Esophagus muscularis mucosa (tissue), 4 donors: ENCODE measurements around the gene TEAD4. TPM values are rescaled to one million over a fixed set of nuclear protein-coding genes. Genes with fewer than 3 reads are reported as not detected.

Source experiments
- DNase-seq: peaks from one replicate; pipeline ENCODE4 v3.0.0-alpha.2; 2017; ENCODE audit errors: extremely low spot score
- H3K27ac ChIP-seq, 4 donors: fragments of 200-600 bp; sonication (generic); replicated peaks in 1 of 4; 1 replicate in 3 of 4; 2 replicates in 1 of 4; pipeline ENCODE4 v1.5.1; 2016 to 2019; ENCODE audit warnings: mild to moderate bottlenecking in 1 of 4
- H3K27me3 ChIP-seq, 4 donors: fragments of 200-600 bp; sonication (generic); one replicate each; pipeline versions ENCODE4 v1.5.1 to v1.6.0; 2016 to 2019
- H3K36me3 ChIP-seq, 4 donors: fragments of 200-600 bp; sonication (generic); one replicate each; pipeline ENCODE4 v1.5.1; 2016 to 2019
- H3K4me1 ChIP-seq, 4 donors: fragments of 200-600 bp; sonication (generic); one replicate each; pipeline ENCODE4 v1.5.1; 2016 to 2019
- H3K4me3 ChIP-seq, 4 donors: fragments of 200-600 bp; sonication (generic); 1 replicate in 2 of 4; 2 replicates in 2 of 4; pipeline ENCODE4 v1.5.1; 2016 to 2019; ENCODE audit warnings: mild to moderate bottlenecking in 4 of 4, moderate library complexity in 1 of 4
- H3K9me3 ChIP-seq, 4 donors: fragments of 200-600 bp; sonication (generic); 1 replicate in 3 of 4; 2 replicates in 1 of 4; pipeline ENCODE4 v1.5.1; 2016 to 2019
- EP300 ChIP-seq: sonication (generic); formaldehyde crosslinking; IDR thresholded peaks from one replicate; pipeline ENCODE4 v1.6.1; 2017; ENCODE audit warnings: antibody characterized with exemption
- POLR2A ChIP-seq: fragments of 450-650 bp; IDR thresholded peaks from one replicate; pipeline ENCODE4 v1.6.1; 2017; ENCODE audit warnings: antibody characterized with exemption, moderate library complexity, mild to moderate bottlenecking, low read depth
- POLR2AphosphoS5 ChIP-seq, 2 donors: sonication (generic); formaldehyde crosslinking; IDR thresholded peaks; one replicate each; pipeline ENCODE4 v1.6.1; 2017; ENCODE audit warnings: antibody characterized with exemption in 2 of 2
- WGBS: methylation state at CpG from one replicate; pipeline ENCODE4 v1.1.5; 2018; 5-methylcytosine and 5-hydroxymethylcytosine counted together
- intact Hi-C: fragments of 100-400 bp; cut with DNase I; formaldehyde crosslinking; loops from one replicate; pipeline ENCODE4 v1.15.1; 2023
- total RNA-seq, 4 donors: library from RNA; depleted of rRNA; stranded (reverse); fragments of >200 nt; gene quantifications; one replicate each; pipeline versions ENCODE4 v1.1.0 to v1.2.1, GENCODE V29; 2016
- TF ChIP-seq, protein P1 (sequence below), 3 experiments: fragments of 200-600 bp in 2 of 3; fragments of 450-650 bp in 1 of 3; sonication (generic) in 2 of 3; IDR thresholded peaks; one replicate each; pipeline ENCODE4 v1.5.1; 2017 to 2019; ENCODE audit warnings: antibody characterized with exemption in 3 of 3, mild to moderate bottlenecking in 2 of 3, moderate library complexity in 1 of 3

TEAD4 gene
- total RNA-seq, 4 donors from 2014 or later: 7.5 to 42.7 (median 28.0) TPM

DNA sequence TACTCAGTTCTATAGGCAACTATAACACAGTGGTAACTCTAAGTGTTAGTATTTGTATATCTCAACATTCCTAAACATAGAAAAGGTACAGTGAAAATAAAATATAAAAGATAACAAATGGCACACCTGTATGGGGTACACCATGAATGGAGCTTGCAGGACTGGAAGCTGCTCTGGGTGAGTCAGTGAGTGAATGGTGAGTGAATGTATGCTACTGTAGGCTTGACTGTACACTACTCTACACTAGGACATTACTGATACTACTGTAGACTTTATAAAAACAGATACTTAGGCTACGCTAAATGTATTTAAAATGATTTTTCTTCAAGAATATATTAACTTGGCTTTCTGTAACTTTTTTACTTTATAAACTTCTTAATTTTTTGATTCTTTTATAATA lies 25.5 kb downstream of the TEAD4 start:
- peaks cover 0 to 13% (median 0%) of the 10 kb centered on the region in 4 donors for H3K36me3 ChIP-seq
- 97% methylated on average over 1 of the region's 1 CpG for WGBS

DNA sequence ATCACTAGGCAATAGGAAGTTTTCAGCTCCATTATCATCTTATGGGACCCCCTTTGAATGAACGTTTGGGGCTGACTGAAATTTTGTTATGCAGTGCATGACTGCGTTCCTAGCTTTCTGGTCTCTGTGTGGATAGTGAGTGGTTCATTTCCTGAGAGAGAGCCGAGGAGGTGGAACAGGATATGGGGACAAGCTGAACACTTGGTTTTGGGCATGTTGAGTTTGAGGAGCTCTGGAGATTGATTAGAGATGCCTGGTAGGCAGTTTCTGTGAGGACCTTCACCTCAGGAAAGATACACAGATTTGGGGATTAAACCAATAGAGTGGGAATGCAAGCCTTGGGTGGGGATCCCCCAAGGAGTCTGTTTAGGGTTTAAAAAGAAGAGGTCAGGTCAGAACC lies 27.7 kb downstream of the TEAD4 start:
- TF ChIP-seq POLR2A (no peak), POLR2AphosphoS5 (IDR thresholded peaks at IDR 0.05) (no peak), EP300 (no peak)
- TF ChIP-seq, protein P1, sequence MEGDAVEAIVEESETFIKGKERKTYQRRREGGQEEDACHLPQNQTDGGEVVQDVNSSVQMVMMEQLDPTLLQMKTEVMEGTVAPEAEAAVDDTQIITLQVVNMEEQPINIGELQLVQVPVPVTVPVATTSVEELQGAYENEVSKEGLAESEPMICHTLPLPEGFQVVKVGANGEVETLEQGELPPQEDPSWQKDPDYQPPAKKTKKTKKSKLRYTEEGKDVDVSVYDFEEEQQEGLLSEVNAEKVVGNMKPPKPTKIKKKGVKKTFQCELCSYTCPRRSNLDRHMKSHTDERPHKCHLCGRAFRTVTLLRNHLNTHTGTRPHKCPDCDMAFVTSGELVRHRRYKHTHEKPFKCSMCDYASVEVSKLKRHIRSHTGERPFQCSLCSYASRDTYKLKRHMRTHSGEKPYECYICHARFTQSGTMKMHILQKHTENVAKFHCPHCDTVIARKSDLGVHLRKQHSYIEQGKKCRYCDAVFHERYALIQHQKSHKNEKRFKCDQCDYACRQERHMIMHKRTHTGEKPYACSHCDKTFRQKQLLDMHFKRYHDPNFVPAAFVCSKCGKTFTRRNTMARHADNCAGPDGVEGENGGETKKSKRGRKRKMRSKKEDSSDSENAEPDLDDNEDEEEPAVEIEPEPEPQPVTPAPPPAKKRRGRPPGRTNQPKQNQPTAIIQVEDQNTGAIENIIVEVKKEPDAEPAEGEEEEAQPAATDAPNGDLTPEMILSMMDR (IDR thresholded peaks at IDR 0.05): no peak
- 92% methylated on average over 3 of the region's 3 CpGs for WGBS
- intact Hi-C loops: no loop called here
- Histone ChIP-seq H3K36me3 (peaks cover 0 to 4% (median 0%) of the 10 kb centered on the region in 4 donors), H3K9me3 (peaks cover 0 to 7% (median 2%) of the 10 kb centered on the region in 4 donors), H3K27me3 (no peaks in the 10 kb centered on the region), H3K4me1 (peaks cover 0 to 2% (median 0%) of the 10 kb centered on the region in 4 donors), H3K4me3 (no peak overlapping the region), H3K27ac (no peak overlapping the region)
- no peak for DNase-seq

More for the DNA sequence above, 25.5 kb downstream of the TEAD4 start:
- H3K4me3 ChIP-seq: no peak overlapping the region
- intact Hi-C loops: no loop called here
- H3K9me3 ChIP-seq: peaks cover 0 to 5% (median 2%) of the 10 kb centered on the region in 4 donors
- no peak for DNase-seq
- no peaks in the 10 kb centered on the region for H3K27me3 ChIP-seq
- no peak overlapping the region for H3K27ac ChIP-seq
- TF ChIP-seq POLR2AphosphoS5 (IDR thresholded peaks at IDR 0.05) (no peak), POLR2A (no peak), EP300 (no peak)
- TF ChIP-seq, protein P1 (IDR thresholded peaks at IDR 0.05): no peak
- H3K4me1 ChIP-seq: peaks cover 0 to 2% (median 0%) of the 10 kb centered on the region in 4 donors

DNA sequence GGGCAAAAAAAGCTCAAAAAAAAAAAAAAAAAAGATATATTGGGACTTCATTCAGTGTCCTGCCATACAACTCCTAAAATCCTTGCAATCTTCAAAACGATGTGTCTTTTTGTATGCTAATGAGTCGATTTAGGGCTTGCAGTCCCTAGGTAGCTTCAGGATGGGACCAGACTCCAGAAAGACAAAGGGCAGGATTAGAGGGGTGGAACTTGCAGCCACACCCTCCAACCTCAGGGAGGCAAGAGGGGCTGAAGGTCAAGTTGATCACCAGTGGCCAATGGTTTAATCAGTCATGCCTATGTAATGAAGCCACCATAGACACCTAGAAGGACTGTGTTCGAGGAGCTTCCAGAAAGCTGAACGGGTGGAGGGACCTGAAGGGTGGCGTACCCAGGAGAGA lies 29.3 kb downstream of the TEAD4 start:
- 95% methylated on average over 5 of the region's 5 CpGs for WGBS
- no peaks in the 10 kb centered on the region for H3K4me1 ChIP-seq
- no peaks in the 10 kb centered on the region for H3K27me3 ChIP-seq
- intact Hi-C loops: no loop called here
- no peak for DNase-seq
- H3K27ac ChIP-seq: no peak overlapping the region
- peaks cover 0 to 7% (median 2%) of the 10 kb centered on the region in 4 donors for H3K9me3 ChIP-seq
- H3K36me3 ChIP-seq: peaks cover 0 to 4% (median 0%) of the 10 kb centered on the region in 4 donors
- no peak for TF ChIP-seq POLR2A
- no peak for TF ChIP-seq POLR2AphosphoS5 (IDR thresholded peaks at IDR 0.05)
- TF ChIP-seq, protein P1 (IDR thresholded peaks at IDR 0.05): no peak
- no peak for TF ChIP-seq EP300
- no peak overlapping the region for H3K4me3 ChIP-seq

DNA sequence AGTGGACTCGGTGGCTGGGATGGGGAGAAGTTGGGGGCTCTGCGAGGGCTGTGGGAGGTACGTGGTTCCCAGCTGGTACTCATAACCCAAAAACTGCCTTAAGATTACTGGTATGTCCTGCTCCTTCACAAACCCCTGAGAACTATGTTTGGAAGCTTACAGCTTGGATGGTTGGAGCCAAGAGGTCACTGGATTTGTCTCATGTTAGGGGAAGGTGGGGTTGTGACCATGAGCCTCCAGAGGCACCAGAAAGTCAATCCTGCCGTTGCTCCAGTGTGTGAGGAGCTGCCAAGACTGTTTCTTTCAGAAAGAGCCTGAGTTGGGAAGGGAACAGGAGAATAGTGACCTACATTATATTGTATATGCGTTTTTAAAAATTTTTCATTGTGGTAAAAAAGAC lies 33.5 kb downstream of the TEAD4 start:
- H3K9me3 ChIP-seq: peaks cover 0 to 7% (median 2%) of the 10 kb centered on the region in 4 donors
- no peak overlapping the region for H3K4me3 ChIP-seq
- TF ChIP-seq POLR2A: no peak
- no peak for TF ChIP-seq EP300
- TF ChIP-seq POLR2AphosphoS5 (IDR thresholded peaks at IDR 0.05): no peak
- TF ChIP-seq, protein P1 (IDR thresholded peaks at IDR 0.05): no peak
- DNase-seq: no peak
- H3K4me1 ChIP-seq: no peaks in the 10 kb centered on the region
- peaks cover 0 to 38% (median 17%) of the 10 kb centered on the region in 4 donors for H3K36me3 ChIP-seq
- no peaks in the 10 kb centered on the region for H3K27me3 ChIP-seq
- 84% methylated on average over 5 of the region's 5 CpGs for WGBS
- intact Hi-C loops: no loop called here
- H3K27ac ChIP-seq: no peak overlapping the region
